ENCODE data around the gene ADGRF3.
"Not testable (repeated sequence)": the region's sequence is repeated elsewhere in the genome, so short reads cannot be mapped to it uniquely, and the experiment has no call there.

The ADGRF3 gene

GRCh38 chr2:26268213-26268612, 78.4 kb downstream of the ADGRF3 start:
- TF ChIP-seq CTCF (IDR thresholded peaks at IDR 0.05; ENCODE audit: low read length) (no peak), EZH2 (IDR thresholded peaks at IDR 0.05; ENCODE audit: borderline replicate concordance, low read length) (no peak)
- no peak overlapping the region for H3K4me3 ChIP-seq (ENCODE audit: low read depth, low read length, poor library complexity, severe bottlenecking)
- H3K79me2 ChIP-seq (ENCODE audit: insufficient read depth, low read length), result 0 out of 2 replicates have a peak, but pooled peaks cover 3% of the 10 kb centered on the region
- no peak overlapping the region for H2AFZ ChIP-seq (ENCODE audit: low read length)
- peaks cover 9% of the 10 kb centered on the region; the same call in 1 of the 2 replicates for H3K36me3 ChIP-seq (ENCODE audit: insufficient read depth, low read length)
- H3K9ac ChIP-seq (ENCODE audit: low read length), result no peak overlapping the region
- no peaks in the 10 kb centered on the region for H4K20me1 ChIP-seq (ENCODE audit: insufficient read depth, low read length)
- H3K9me3 ChIP-seq (ENCODE audit: low read length), result no peaks in the 10 kb centered on the region
- H3K4me1 ChIP-seq (ENCODE audit: insufficient read depth, low read length, severe bottlenecking), result peaks cover 10% of the 10 kb centered on the region
- H3K9me2 ChIP-seq (ENCODE audit: low read depth, low read length), result no peaks in the 10 kb centered on the region
- H3K4me2 ChIP-seq (ENCODE audit: low read length), result no peak overlapping the region
- H3K27me3 ChIP-seq (ENCODE audit: insufficient read depth, low read length), result no peaks in the 10 kb centered on the region
- no peaks in the 10 kb centered on the region for H3F3A ChIP-seq (ENCODE audit: insufficient read depth, low read length)
- H3K27ac ChIP-seq (ENCODE audit: low read depth, low read length, poor library complexity, severe bottlenecking), result no peak overlapping the region

- H4K20me1 ChIP-seq (ENCODE audit: insufficient read depth, low read length); H3K27me3 ChIP-seq (ENCODE audit: insufficient read depth, low read length); H3K4me3 ChIP-seq (ENCODE audit: low read depth, low read length, poor library complexity, severe bottlenecking); H3K4me2 ChIP-seq (ENCODE audit: low read length); H3K4me1 ChIP-seq (ENCODE audit: insufficient read depth, low read length, severe bottlenecking); H3K79me2 ChIP-seq (ENCODE audit: insufficient read depth, low read length); H3K9me3 ChIP-seq (ENCODE audit: low read length); H2AFZ ChIP-seq (ENCODE audit: low read length); H3K9ac ChIP-seq (ENCODE audit: low read length); H3F3A ChIP-seq (ENCODE audit: insufficient read depth, low read length); H3K27ac ChIP-seq (ENCODE audit: low read depth, low read length, poor library complexity, severe bottlenecking); H3K9me2 ChIP-seq (ENCODE audit: low read depth, low read length): not testable (repeated sequence)
- H3K36me3 ChIP-seq (ENCODE audit: insufficient read depth, low read length), result peaks cover 53% of the 10 kb centered on the region
These were observed 87.8 kb downstream of the ADGRF3 start for GRCh38 chr2:26258836-26259235.

Data from OCI-LY1 (cell line).